ENCODE results near the gene TMEM179B. TPM values are rescaled to one million over a fixed set of nuclear protein-coding genes. Genes with fewer than 3 reads are reported as not detected.
A peak's percentile ranks its signal among the peaks of the same experiment; 100 is the strongest.
"Not testable (repeated sequence)": the region's sequence is repeated elsewhere in the genome, so short reads cannot be mapped to it uniquely, and the experiment has no call there.

TMEM179B gene
- total RNA-seq, 1 experiment from 2014 or later: 51.6 TPM

DNA sequence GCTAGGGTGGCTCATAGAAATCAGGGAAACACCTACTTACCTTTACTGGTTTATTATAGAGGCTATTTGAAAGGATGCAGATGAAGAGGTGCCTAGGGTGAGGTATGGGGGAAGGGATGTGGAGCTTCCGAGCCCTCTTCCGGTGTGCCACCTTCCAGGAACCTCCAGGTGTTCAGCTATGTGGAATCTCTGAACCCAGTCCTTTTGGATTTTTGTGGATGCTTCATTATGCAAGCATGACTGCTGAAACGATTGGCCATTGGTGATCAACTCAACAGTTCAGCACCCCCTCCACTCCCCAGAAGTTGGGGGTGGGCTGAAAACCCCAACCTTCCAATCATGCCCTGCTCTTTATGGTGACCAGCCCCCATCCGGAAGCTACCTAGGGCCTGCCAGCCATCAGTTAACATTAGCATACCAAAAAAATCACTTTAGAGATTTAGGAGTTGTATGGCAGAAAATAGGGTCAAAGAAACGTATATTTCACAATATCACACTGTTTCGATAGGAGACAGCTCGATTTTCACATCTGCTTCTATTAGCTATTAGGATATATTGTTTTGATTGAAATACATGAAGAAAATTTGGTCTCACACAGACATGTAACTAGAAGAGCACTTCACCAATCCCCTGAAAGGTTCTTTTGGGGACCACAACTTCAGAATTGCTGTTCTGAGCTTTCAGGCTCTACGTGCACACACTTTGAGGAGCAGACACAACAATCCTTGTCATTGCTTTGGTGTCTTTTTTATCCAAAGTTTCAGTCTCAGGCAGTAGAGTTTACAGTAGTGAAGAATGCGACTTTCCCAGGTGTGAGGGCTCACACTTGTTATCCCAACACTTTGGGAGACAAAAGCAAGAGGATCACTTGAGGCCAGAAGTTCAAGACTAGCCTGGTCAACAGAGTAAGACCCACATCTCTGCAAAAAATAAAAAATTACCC is 29.1 kb upstream of the TMEM179B start:
- Histone ChIP-seq H3K27me3 (ENCODE audit: insufficient read depth, low read length) (no peaks in the 10 kb centered on the region), H3K36me3 (ENCODE audit: control insufficient read depth in 1 of 2, insufficient read depth in 2 of 2, low read length in 2 of 2) (peaks cover 0 to 4% of the 10 kb centered on the region in 2 experiments; a peak in 1 of 4 replicates), H3K4me3 (replicated peaks in 1 of 2; ENCODE audit: low read depth in 1 of 2, low read length in 2 of 2) (no peak overlapping the region), H3K9me3 (ENCODE audit: control insufficient read depth in 1 of 2, insufficient read depth in 1 of 2, low read depth in 1 of 2, low read length in 2 of 2) (no peaks in the 10 kb centered on the region), H3K4me1 (ENCODE audit: control insufficient read depth in 1 of 2, insufficient read depth in 2 of 2, low read length in 2 of 2) (peaks cover 14 to 31% of the 10 kb centered on the region in 2 experiments), H3K27ac (ENCODE audit: low read depth, low read length) (no peak overlapping the region), H4K20me1 (ENCODE audit: insufficient read depth) (no peaks in the 10 kb centered on the region), H3K4me2 (ENCODE audit: low read length) (no peak overlapping the region), H3K79me2 (ENCODE audit: insufficient read depth, low read length) (peaks cover 15% of the 10 kb centered on the region), H3K9me2 (ENCODE audit: insufficient read depth) (no peaks in the 10 kb centered on the region), H3K9ac (ENCODE audit: low read length) (no peak overlapping the region), H2AFZ (ENCODE audit: low read depth, low read length, poor library complexity, severe bottlenecking) (no peak overlapping the region)
- POLR2A ChIA-PET: no interaction called here
- CTCF ChIA-PET: interaction anchor here (1.4 kb wide), 1 partner anchor 28 kb away, joined by 4 read pairs; no protein-coding TSS in a partner anchor
- ATAC-seq (no peak), DNase-seq (ENCODE audit: low read depth, low spot score) (no peak)
- RAD21 ChIA-PET (ENCODE audit: low non-redundant PET in 1 of 2, low total read pairs in 2 of 2, uncharacterized antibody in 2 of 2, unreplicated experiment in 2 of 2): no interaction called here
- intact Hi-C loops (cut with micrococcal nuclease): no loop called here
- TF ChIP-seq YY1 (IDR thresholded peaks at IDR 0.05; ENCODE audit: extremely low read depth, insufficient replicate concordance, low read depth, low read length) (no peak), JUND (IDR thresholded peaks at IDR 0.05) (no peak), SP1 (IDR thresholded peaks at IDR 0.05; ENCODE audit: low read depth) (no peak), FOSL1 (IDR thresholded peaks at IDR 0.05; ENCODE audit: low read depth) (no peak), POLR2A (IDR thresholded peaks at IDR 0.05; ENCODE audit: borderline replicate concordance, extremely low read depth, insufficient read depth, insufficient read length) (no peak), POLR2AphosphoS5 (IDR thresholded peaks at IDR 0.05; ENCODE audit: low read depth, low read length) (no peak), ZNF274 (IDR thresholded peaks at IDR 0.05; ENCODE audit: low read depth, low read length) (no peak), SRF (IDR thresholded peaks at IDR 0.05; ENCODE audit: low read depth) (no peak), ZFX (IDR thresholded peaks at IDR 0.05) (no peak), SIN3A (IDR thresholded peaks at IDR 0.05; ENCODE audit: low read depth) (no peak), EZH2 (IDR thresholded peaks at IDR 0.05) (no peak), CEBPB (IDR thresholded peaks at IDR 0.05; ENCODE audit: low read depth) (no peak)
- TF ChIP-seq, protein P1, sequence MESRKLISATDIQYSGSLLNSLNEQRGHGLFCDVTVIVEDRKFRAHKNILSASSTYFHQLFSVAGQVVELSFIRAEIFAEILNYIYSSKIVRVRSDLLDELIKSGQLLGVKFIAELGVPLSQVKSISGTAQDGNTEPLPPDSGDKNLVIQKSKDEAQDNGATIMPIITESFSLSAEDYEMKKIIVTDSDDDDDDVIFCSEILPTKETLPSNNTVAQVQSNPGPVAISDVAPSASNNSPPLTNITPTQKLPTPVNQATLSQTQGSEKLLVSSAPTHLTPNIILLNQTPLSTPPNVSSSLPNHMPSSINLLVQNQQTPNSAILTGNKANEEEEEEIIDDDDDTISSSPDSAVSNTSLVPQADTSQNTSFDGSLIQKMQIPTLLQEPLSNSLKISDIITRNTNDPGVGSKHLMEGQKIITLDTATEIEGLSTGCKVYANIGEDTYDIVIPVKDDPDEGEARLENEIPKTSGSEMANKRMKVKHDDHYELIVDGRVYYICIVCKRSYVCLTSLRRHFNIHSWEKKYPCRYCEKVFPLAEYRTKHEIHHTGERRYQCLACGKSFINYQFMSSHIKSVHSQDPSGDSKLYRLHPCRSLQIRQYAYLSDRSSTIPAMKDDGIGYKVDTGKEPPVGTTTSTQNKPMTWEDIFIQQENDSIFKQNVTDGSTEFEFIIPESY (IDR thresholded peaks at IDR 0.05; ENCODE audit: extremely low read depth, insufficient replicate concordance, low read length): no peak
- no TSS peak for BruUV-seq (replicated peaks)

DNA sequence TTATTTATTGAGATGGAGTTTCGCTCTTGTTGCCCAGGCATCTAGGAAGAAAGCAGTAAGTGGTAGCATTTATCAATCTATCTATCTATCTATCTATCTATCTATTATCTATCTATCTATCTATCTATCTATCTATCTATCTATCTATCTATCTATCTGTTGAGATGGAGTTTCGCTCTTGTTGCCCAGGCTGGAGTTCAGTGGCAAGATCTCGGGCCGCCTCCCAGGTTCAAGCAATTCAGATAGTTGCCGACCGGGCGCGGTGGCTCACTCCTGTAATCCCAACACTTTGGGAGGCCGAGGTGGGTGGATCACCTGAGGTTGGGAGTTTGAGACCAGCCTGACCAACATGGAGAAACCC is 26.4 kb upstream of the TMEM179B start:
- intact Hi-C loops (cut with micrococcal nuclease): loop anchor here (1.0 to 10.0 kb wide), 3 partner anchors 10 to 86 kb away; partner anchors contain the start of genes HNRNPUL2, LBHD1, TAF6L and TTC9C
- BruUV-seq (replicated peaks): TSS peak; percentile 85
- H3K4me3 ChIP-seq (replicated peaks in 1 of 2; ENCODE audit: low read depth in 1 of 2, low read length in 2 of 2): peak overlapping the region; percentile 30 to 94
- not testable (repeated sequence) for H2AFZ ChIP-seq (ENCODE audit: low read depth, low read length, poor library complexity, severe bottlenecking); H3K9me2 ChIP-seq (ENCODE audit: insufficient read depth); DNase-seq (ENCODE audit: low read depth, low spot score); H4K20me1 ChIP-seq (ENCODE audit: insufficient read depth); H3K27me3 ChIP-seq (ENCODE audit: insufficient read depth, low read length); H3K9me3 ChIP-seq (ENCODE audit: control insufficient read depth in 1 of 2, insufficient read depth in 1 of 2, low read depth in 1 of 2, low read length in 2 of 2)
- peak overlapping the region; percentile 94 for H3K4me2 ChIP-seq (ENCODE audit: low read length)
- POLR2A ChIA-PET: interaction anchor here (0.9 to 1.5 kb wide), 11 partner anchors 9 to 187 kb away, joined by 3 to 15 read pairs (median 4); partner anchors contain the start of genes B3GAT3, C11orf98, CSKMT and EEF1G
- H3K79me2 ChIP-seq (ENCODE audit: insufficient read depth, low read length): peaks cover 15% of the 10 kb centered on the region
- CTCF ChIA-PET: interaction anchor here (0.9 to 2.3 kb wide), 3 partner anchors 9 to 336 kb away, joined by 5 to 13 read pairs (median 6); partner anchors contain the start of gene TMEM179B
- peak overlapping the region; percentile 45; the same call in 1 of the 2 replicates for H3K27ac ChIP-seq (ENCODE audit: low read depth, low read length)
- RAD21 ChIA-PET (ENCODE audit: low non-redundant PET in 1 of 2, low total read pairs in 2 of 2, uncharacterized antibody in 2 of 2, unreplicated experiment in 2 of 2): interaction anchor here in 1 of 2 experiments (0.7 kb wide), 1 partner anchor 36 kb away, joined by 4 read pairs; no protein-coding TSS in a partner anchor
- peak overlapping the region; percentile 90; the same call in 1 of the 2 replicates for H3K9ac ChIP-seq (ENCODE audit: low read length)
- peak; percentile 61 for ATAC-seq
- peaks cover 4 to 10% of the 10 kb centered on the region in 2 experiments; a peak in 2 of 4 replicates for H3K36me3 ChIP-seq (ENCODE audit: control insufficient read depth in 1 of 2, insufficient read depth in 2 of 2, low read length in 2 of 2)
- peaks cover 12 to 15% of the 10 kb centered on the region in 2 experiments for H3K4me1 ChIP-seq (ENCODE audit: control insufficient read depth in 1 of 2, insufficient read depth in 2 of 2, low read length in 2 of 2)
